Hepatocyte (in vitro differentiated cells): ENCODE measurements around the gene GORASP1. TPM values are rescaled to one million over a fixed set of nuclear protein-coding genes. Genes with fewer than 3 reads are reported as not detected.

Experiments
- DNase-seq: peaks from one replicate; pipeline ENCODE4 v3.0.0-alpha.2; 2016; ENCODE audit warnings: low spot score
- H2AFZ ChIP-seq: fragments of 200-600 bp; sonication (generic); 2 replicates; pipeline ENCODE4 v1.6.0; 2016; ENCODE audit warnings: antibody characterized with exemption, mild to moderate bottlenecking
- H3K27ac ChIP-seq: fragments of 200-600 bp; sonication (generic); 2 replicates; pipeline ENCODE4 v1.5.1; 2016; ENCODE audit warnings: mild to moderate bottlenecking
- H3K27me3 ChIP-seq: fragments of 200-600 bp; sonication (generic); 2 replicates; pipeline ENCODE4 v1.6.1; 2016
- H3K36me3 ChIP-seq: fragments of 200-600 bp; sonication (generic); replicated peaks from 2 replicates; pipeline ENCODE4 v1.5.1; 2016; ENCODE audit warnings: low read depth; ENCODE audit not compliant: insufficient read depth
- H3K4me1 ChIP-seq: fragments of 200-600 bp; sonication (generic); 2 replicates; pipeline ENCODE4 v1.5.1; 2016; ENCODE audit warnings: mild to moderate bottlenecking, moderate library complexity; ENCODE audit not compliant: insufficient read depth
- H3K4me2 ChIP-seq: fragments of 200-600 bp; sonication (generic); 2 replicates; pipeline ENCODE4 v1.6.0; 2016
- H3K4me3 ChIP-seq: fragments of 200-600 bp; sonication (generic); 2 replicates; pipeline ENCODE4 v1.5.1; 2016; ENCODE audit warnings: mild to moderate bottlenecking
- H3K79me2 ChIP-seq: fragments of 200-600 bp; sonication (generic); 2 replicates; pipeline ENCODE4 v1.6.0; 2017; ENCODE audit warnings: mild to moderate bottlenecking
- H3K9me2 ChIP-seq: fragments of 200-600 bp; sonication (generic); replicated peaks from 2 replicates; pipeline ENCODE4 v1.6.0; 2017; ENCODE audit warnings: mild to moderate bottlenecking; ENCODE audit not compliant: insufficient read depth
- H3K9me3 ChIP-seq: fragments of 200-600 bp; sonication (generic); 2 replicates; pipeline ENCODE4 v1.5.1; 2016; ENCODE audit warnings: low read depth, mild to moderate bottlenecking
- H4K20me1 ChIP-seq: fragments of 200-600 bp; sonication (generic); 2 replicates; pipeline ENCODE4 v1.6.0; 2016; ENCODE audit warnings: mild to moderate bottlenecking; ENCODE audit not compliant: insufficient read depth, poor library complexity, severe bottlenecking
- CTCF ChIP-seq: fragments of 200-600 bp; sonication (generic); IDR thresholded peaks from 2 replicates; pipeline ENCODE4 v1.5.1; 2016; ENCODE audit warnings: antibody characterized with exemption, mild to moderate bottlenecking; ENCODE audit not compliant: poor library complexity
- EZH2 ChIP-seq: fragments of 200-600 bp; sonication (generic); IDR thresholded peaks from 2 replicates; pipeline ENCODE4 v1.6.1; 2016; ENCODE audit warnings: antibody characterized with exemption, mild to moderate bottlenecking, borderline replicate concordance
- EZH2phosphoT487 ChIP-seq: fragments of 200-600 bp; sonication (generic); IDR thresholded peaks from one replicate; pipeline ENCODE4 v1.6.1; 2018; ENCODE audit warnings: antibody characterized with exemption, mild to moderate bottlenecking, low read depth, moderate library complexity; ENCODE audit not compliant: unreplicated experiment, severe bottlenecking
- WGBS: methylation state at CpG from one replicate; pipeline ENCODE4 v1.1.6; 2016; ENCODE audit warnings: low lambda C conversion rate; ENCODE audit errors: missing lambda C conversion rate; 5-methylcytosine and 5-hydroxymethylcytosine counted together
- polyA plus RNA-seq: library from polyadenylated mRNA; unstranded; fragments of >200 nt; fragmentation: Nextera tagmentation; extraction: Ambion mirVana; gene quantifications from 2 replicates; pipeline ENCODE4 v1.2.1, GENCODE V29; 2016
- total RNA-seq: library from RNA; depleted of rRNA; stranded (reverse); fragments of >200 nt; gene quantifications from 2 replicates; pipeline ENCODE4 v1.2.3, GENCODE V29; 2014

Gene GORASP1
- total and polyA plus RNA-seq, 2 experiments from 2014 or later = 48.6 to 49.0 TPM

- WGBS = 76% methylated on average over 1 of the region's 1 CpG
- Histone ChIP-seq H3K4me2 (no peak overlapping the region), H3K27me3 (no peaks in the 10 kb centered on the region), H3K4me1 (no peaks in the 10 kb centered on the region), H3K27ac (no peak overlapping the region), H2AFZ (no peak overlapping the region), H3K4me3 (no peak overlapping the region), H3K36me3 (no peaks in the 10 kb centered on the region), H4K20me1 (peaks cover 5% of the 10 kb centered on the region), H3K9me2 (no peaks in the 10 kb centered on the region), H3K9me3 (no peaks in the 10 kb centered on the region), H3K79me2 (peaks cover 37% of the 10 kb centered on the region)
- DNase-seq = no peak
- TF ChIP-seq EZH2 (no peak), EZH2phosphoT487 (no peak), CTCF (no peak)
These were observed 40.1 kb downstream of the GORASP1 start for GRCh38 chr3:39067286-39067685.

- no peak overlapping the region for H2AFZ ChIP-seq
- no peaks in the 10 kb centered on the region for H3K9me3 ChIP-seq
- H3K36me3 ChIP-seq = no peaks in the 10 kb centered on the region
- H3K4me1 ChIP-seq = no peaks in the 10 kb centered on the region
- H3K27ac ChIP-seq = no peak overlapping the region
- H3K4me3 ChIP-seq = no peak overlapping the region
- no peaks in the 10 kb centered on the region for H3K27me3 ChIP-seq
- peak; percentile 34 for DNase-seq
- WGBS = 36% methylated on average over 1 of the region's 1 CpG
- TF ChIP-seq EZH2phosphoT487 = no peak
- TF ChIP-seq CTCF = peak; percentile 31
- no peak overlapping the region for H3K4me2 ChIP-seq
- peaks cover 5% of the 10 kb centered on the region for H4K20me1 ChIP-seq
- H3K79me2 ChIP-seq = peaks cover 52% of the 10 kb centered on the region
- H3K9me2 ChIP-seq = no peaks in the 10 kb centered on the region
These were observed 42.2 kb downstream of the GORASP1 start for GRCh38 chr3:39065197-39065596.

GRCh38 chr3:39064646-39065045 lies 42.8 kb downstream of the GORASP1 start:
- WGBS = 94% methylated on average over 1 of the region's 1 CpG
- no peak overlapping the region for H3K4me2 ChIP-seq
- H3K4me1 ChIP-seq = no peaks in the 10 kb centered on the region
- no peak overlapping the region for H2AFZ ChIP-seq
- H3K9me3 ChIP-seq = no peaks in the 10 kb centered on the region
- H3K27me3 ChIP-seq = no peaks in the 10 kb centered on the region
- H3K4me3 ChIP-seq = no peak overlapping the region
- H3K36me3 ChIP-seq = no peaks in the 10 kb centered on the region
- no peak overlapping the region for H3K27ac ChIP-seq
- no peaks in the 10 kb centered on the region for H3K9me2 ChIP-seq
- TF ChIP-seq CTCF = no peak
- no peak for TF ChIP-seq EZH2phosphoT487
- TF ChIP-seq EZH2 = no peak
- DNase-seq = no peak
- H3K79me2 ChIP-seq = peaks cover 57% of the 10 kb centered on the region
- H4K20me1 ChIP-seq = peaks cover 5% of the 10 kb centered on the region

- Histone ChIP-seq H3K9me3 (no peaks in the 10 kb centered on the region), H3K4me3 (no peak overlapping the region), H4K20me1 (peaks cover 12% of the 10 kb centered on the region), H3K36me3 (no peaks in the 10 kb centered on the region), H3K9me2 (no peaks in the 10 kb centered on the region), H2AFZ (no peak overlapping the region), H3K27ac (no peak overlapping the region), H3K4me1 (no peaks in the 10 kb centered on the region), H3K27me3 (no peaks in the 10 kb centered on the region), H3K79me2 (peaks cover 72% of the 10 kb centered on the region), H3K4me2 (no peak overlapping the region)
- WGBS = 84% methylated on average over 3 of the region's 3 CpGs
- TF ChIP-seq EZH2phosphoT487 = no peak
- no peak for DNase-seq
These were observed 44.3 kb downstream of the GORASP1 start for GRCh38 chr3:39063143-39063542.
